Skeletal muscle cell (primary cell): ENCODE measurements around the gene STARD6.
"Not testable (repeated sequence)": the region's sequence is repeated elsewhere in the genome, so short reads cannot be mapped to it uniquely, and the experiment has no call there.

ENCODE experiments used
- DNase-seq: peaks from one replicate; pipeline ENCODE4 v3.0.0-alpha.2; 2010; ENCODE audit warnings: low read depth
- H3K4me3 ChIP-seq: 2 replicates; pipeline ENCODE4 v1.5.1; 2011; ENCODE audit warnings: low read depth, mild to moderate bottlenecking, control low read depth, low read length, moderate library complexity

The STARD6 gene, protein sequence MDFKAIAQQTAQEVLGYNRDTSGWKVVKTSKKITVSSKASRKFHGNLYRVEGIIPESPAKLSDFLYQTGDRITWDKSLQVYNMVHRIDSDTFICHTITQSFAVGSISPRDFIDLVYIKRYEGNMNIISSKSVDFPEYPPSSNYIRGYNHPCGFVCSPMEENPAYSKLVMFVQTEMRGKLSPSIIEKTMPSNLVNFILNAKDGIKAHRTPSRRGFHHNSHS

DNA sequence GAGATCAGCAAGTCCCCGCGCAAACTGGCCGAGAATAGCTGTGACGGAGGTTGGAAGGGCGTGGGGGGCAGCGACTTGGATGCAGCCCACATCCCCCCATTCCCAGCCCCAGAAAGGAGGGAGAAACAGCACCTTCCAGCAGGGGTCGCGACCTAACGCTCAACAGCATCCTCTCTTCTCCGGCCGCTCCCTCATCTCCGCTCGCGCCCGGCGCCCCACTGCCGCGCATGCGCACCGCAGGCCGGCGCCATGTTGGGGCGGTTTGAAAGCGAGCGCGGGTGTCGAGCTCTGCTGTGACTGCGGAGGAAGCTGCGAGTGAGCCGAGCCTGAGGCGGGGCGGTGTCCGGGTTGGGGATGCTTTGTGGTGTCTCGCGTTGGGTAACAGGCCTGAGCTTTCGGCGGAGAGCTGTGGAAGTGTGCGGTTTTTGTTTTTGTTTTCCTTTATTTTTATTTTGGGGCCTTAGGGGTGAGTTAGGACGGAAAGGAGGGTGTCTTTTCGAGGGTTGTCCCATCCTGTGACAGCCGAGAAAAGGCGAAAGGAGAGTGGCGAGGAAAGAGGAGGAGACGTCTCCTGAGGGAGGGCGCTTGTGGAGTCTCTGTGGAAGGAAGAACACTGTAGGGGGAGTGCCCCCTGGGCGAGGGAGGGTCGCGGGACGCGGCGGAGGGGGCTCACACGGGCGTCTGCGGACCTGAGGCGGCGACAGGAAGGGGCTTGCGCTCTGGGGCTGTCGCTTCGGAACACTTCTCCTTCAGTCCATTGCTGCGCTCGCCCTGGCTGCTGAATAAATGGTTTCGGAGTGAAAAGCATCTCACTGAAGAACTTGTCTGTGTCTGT is at the start of gene STARD6, which contains the start of gene C18orf54:
Gene STARD6 (minus strand): TSS at position 199 of the 835 bp plus-strand sequence. CDS start 3,285 bp downstream, outside the sequence.
Gene C18orf54 (plus strand): TSS at position 247 of the 835 bp plus-strand sequence. CDS start 2,667 bp downstream, outside the sequence.
- H3K4me3 ChIP-seq: peak within 1 kb of the TSS; percentile 81
- DNase-seq: peak; percentile 52

- no peak for DNase-seq
- H3K4me3 ChIP-seq: no peak overlapping the region
Observed at GRCh38 chr18:54405290-54405689, 47.6 kb upstream of the STARD6 start.

GRCh38 chr18:54396760-54397159 is 39.1 kb upstream of the STARD6 start:
- no peak for DNase-seq
- H3K4me3 ChIP-seq: no peak overlapping the region

DNA sequence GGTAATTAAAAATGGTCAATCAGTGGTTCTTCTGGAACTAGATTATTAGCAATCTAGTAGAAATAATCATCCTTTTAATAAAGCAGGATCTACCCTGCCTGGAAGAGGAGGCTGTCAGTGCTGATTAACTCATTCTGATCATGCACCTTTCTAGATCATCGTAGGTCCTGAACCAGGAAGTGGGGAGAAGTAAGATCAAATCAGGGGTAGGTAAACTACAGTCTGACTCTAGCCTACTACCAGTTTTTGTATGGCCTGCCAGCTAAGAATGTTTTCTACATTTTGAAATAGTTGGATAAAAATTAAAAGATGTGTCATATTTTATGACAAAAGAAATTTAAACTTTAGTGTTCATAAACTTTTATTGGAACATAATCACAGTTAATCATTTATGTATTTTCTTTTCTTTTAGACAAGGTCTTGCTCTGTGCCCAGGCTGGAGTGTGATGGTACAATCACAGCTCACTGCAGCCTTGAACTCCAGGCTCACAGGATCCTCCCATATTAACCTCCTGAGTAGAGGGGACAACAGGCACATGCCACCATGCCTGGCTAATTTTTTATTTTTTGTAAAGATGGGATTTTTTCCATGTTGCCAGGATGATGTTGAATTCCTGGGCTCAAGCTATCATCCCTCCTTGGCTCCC is 36.1 kb upstream of the STARD6 start:
- DNase-seq: no peak
- no peak overlapping the region for H3K4me3 ChIP-seq

GRCh38 chr18:54392543-54393023 is 34.9 kb upstream of the STARD6 start:
- H3K4me3 ChIP-seq: no peak overlapping the region
- no peak for DNase-seq

- H3K4me3 ChIP-seq: no peak overlapping the region
- DNase-seq: no peak
Observed at GRCh38 chr18:54390838-54391237, 33.2 kb upstream of the STARD6 start.

DNA sequence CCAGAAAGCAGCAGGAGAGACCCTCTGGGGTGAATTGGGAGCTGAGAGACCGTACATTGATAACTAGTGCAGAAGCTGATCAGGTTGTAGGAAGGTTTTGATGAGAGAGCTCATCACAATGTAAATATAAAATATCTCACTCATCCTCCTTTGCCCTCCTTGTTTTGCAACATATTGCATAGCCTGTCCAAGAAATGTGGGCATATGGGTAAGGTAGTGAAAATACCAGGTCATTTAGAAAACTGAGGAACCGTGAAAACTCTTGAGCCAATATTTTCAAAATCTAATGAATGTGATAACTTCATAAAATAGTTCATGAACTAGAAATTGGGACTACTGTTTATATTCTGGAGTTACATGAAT is 31.5 kb upstream of the STARD6 start:
- DNase-seq: no peak

GRCh38 chr18:54388203-54389142 is 30.8 kb upstream of the STARD6 start:
- peak; percentile 49 for DNase-seq
- no peak overlapping the region for H3K4me3 ChIP-seq

More for the DNA sequence above, 31.5 kb upstream of the STARD6 start:
- H3K4me3 ChIP-seq: no peak overlapping the region

GRCh38 chr18:54387631-54388030 is 30.0 kb upstream of the STARD6 start:
- H3K4me3 ChIP-seq: no peak overlapping the region
- no peak for DNase-seq

DNA sequence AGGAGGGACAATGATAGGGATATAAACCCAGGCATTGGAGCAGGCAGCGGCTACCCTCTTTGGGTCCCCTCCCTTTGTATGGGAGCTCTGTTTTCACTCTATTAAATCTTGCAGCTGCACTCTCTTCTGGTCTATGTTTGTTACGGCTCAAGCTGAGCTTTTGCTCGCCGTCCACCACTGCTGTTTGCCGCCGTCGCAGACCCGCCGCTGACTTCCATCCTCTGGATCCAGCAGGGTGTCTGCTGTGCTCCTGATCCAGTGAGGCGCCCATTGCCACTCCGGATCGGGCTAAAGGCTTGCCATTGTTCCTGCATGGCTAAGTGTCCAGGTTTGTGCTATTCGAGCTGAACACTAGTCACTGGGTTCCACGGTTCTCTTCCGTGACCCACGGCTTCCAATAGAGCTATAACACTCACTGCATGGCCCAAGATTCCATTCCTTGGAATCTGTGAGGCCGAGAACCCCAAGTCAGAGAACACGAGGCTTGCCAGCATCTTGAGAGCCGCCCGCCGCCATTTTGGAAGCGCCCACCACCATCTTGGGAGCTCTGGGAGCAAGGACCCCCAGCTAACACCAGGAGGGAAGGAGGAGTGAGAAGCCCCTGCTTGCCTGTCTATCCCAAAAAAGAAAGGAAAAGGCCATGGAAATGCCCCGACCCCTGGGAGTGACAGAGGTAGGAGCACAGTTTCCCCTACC is 29.3 kb upstream of the STARD6 start:
- not testable (repeated sequence) for H3K4me3 ChIP-seq, DNase-seq

GRCh38 chr18:54386043-54386442 is 28.4 kb upstream of the STARD6 start:
- DNase-seq: no peak
- no peak overlapping the region for H3K4me3 ChIP-seq

DNA sequence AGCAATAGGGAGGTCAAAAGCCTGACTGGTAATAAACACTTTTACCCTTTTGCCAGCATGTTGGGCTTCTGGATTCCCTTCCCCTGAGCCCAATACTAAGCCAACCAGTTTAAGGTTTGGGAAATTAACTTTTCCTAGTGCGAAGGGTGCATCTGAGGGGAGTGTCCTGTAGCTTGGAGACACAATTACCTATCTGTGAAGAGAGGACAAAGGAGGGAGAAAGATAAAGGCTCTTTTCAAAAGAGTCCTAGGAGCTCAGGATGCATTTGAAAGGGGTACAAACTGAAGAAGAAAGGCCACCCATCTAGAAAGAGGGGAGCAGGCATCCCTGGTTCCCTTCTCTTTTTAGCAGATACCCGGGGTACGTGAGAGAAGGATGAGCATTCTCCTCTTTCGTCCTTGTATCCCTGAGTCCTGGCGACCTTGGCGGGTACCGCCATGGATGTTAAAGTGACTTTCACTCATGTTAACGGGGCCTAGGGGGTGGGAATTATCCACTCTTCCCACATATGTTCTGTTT is 25.1 kb upstream of the STARD6 start:
- no peak for DNase-seq
- no peak overlapping the region for H3K4me3 ChIP-seq

DNA sequence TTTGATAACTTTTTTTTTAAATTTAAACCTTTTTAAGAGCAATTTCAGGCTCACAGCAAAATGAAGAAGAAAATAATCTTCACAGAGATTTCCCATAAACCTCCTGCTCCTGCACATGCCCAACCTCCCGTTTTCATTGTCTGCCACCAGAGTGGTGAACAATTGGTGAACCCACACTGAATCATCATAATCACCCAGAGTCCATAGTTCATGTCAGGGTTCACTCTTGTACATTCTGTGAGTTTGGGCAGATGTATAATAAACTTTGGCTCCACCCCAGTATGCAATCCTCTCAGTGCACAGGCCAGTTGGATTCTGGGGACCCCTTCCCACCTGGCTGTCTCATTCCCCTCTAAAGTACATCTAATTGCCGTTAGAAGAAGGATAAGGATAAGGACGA is 24.4 kb upstream of the STARD6 start:
- DNase-seq: no peak
- H3K4me3 ChIP-seq: no peak overlapping the region

- no peak overlapping the region for H3K4me3 ChIP-seq
- no peak for DNase-seq
Observed at GRCh38 chr18:54381640-54382039, 24.0 kb upstream of the STARD6 start.

- H3K4me3 ChIP-seq: no peak overlapping the region
- no peak for DNase-seq
Observed at GRCh38 chr18:54378057-54378456, 20.4 kb upstream of the STARD6 start.

GRCh38 chr18:54360406-54360805 is 2.7 kb upstream of the STARD6 start:
- DNase-seq: no peak
- no peak overlapping the region for H3K4me3 ChIP-seq

DNA sequence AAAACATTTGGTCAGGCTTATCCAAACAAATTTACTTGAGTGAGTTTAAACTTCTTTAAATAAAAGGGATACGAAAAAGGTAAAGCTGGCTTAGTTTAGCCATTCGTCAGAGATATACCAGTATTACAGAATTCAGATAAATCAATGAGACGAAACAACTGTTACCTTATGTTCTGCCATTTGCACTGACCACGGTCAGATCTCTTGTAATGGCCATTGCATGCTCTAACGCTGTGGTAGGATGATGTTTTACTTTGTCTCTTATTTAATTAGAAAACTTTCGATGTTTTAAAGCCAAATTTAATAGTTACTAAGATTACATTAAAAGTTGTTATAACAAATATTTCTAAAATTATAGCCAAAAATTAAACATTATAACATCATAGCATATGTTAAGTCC is 1.6 kb upstream of the STARD6 start:
- no peak for DNase-seq
- peak overlapping the region; percentile 81 for H3K4me3 ChIP-seq

DNA sequence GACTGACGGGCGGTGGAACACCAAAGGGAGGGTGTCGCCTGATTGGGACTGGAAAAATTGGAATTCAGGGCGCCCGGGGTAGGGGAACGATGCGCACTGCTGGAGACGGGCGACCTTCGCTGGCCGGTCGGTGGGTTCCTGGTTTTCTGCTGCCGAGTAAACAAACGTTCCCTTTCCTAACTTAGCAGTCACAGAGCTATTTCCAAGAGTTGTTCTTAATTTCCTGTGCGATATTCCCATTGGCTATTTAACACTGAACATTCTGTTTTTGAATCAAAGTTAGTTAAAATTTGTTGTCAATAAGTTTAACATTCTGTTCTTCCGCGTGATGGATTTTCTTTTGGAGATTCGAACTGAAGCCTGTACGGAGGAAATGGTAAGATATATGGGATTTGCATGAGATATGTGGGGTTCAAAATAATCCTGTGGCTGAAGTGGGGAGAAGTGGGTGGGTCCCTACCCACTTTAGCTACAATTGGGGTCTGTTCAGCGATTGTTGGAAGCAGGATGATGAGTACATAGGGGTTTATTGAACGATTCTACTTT is 910 bp upstream of the STARD6 start:
- no peak for DNase-seq
- H3K4me3 ChIP-seq: peak overlapping the region; percentile 81
